K562 (cell line): Measurements from ENCODE around the gene GCSH. TPM values are rescaled to one million over a fixed set of nuclear protein-coding genes. Genes with fewer than 3 reads are reported as not detected.

Experiments
- ARID4B ChIP-seq: sonication (generic); formaldehyde crosslinking; IDR thresholded peaks from 2 replicates; pipeline ENCODE4 v1.8.0; 2022; ENCODE audit warnings: mild to moderate bottlenecking, missing genetic modification reagents
- CUX1 ChIP-seq: fragments of 200-800 bp; sonication (Bioruptor generic); IDR thresholded peaks from 2 replicates; pipeline ENCODE4 v1.6.1; 2016; ENCODE audit warnings: missing genetic modification characterization, missing compliant biosample characterization
- HMGN3 ChIP-seq: IDR thresholded peaks from 2 replicates; pipeline ENCODE4 v1.6.1; 2011; ENCODE audit warnings: borderline replicate concordance, low read depth, mild to moderate bottlenecking, mixed read lengths, low read length; ENCODE audit not compliant: insufficient read length; ENCODE audit errors: extremely low read depth
- MCM3 ChIP-seq: fragments of 450-650 bp; IDR thresholded peaks from 2 replicates; pipeline ENCODE4 v1.6.1; 2016
- NFIX ChIP-seq: fragments of 250-450 bp; sonication (Bioruptor Pico); IDR thresholded peaks from 2 replicates; pipeline ENCODE4 v1.4.0; 2020; ENCODE audit warnings: low read depth, mild to moderate bottlenecking, moderate library complexity
- PHF8 ChIP-seq: fragments of 200-600 bp; sonication (generic); IDR thresholded peaks from 2 replicates; pipeline ENCODE4 v1.6.1; 2012; ENCODE audit warnings: mixed run types, mild to moderate bottlenecking, inconsistent platforms, low read length, moderate library complexity, borderline replicate concordance
- RBBP5 ChIP-seq: fragments of 200-600 bp; sonication (generic); IDR thresholded peaks from 2 replicates; pipeline ENCODE4 v1.6.1; 2012; ENCODE audit warnings: borderline replicate concordance, mild to moderate bottlenecking, low read length, control low read depth, inconsistent platforms; ENCODE audit not compliant: insufficient read depth, poor library complexity, severe bottlenecking
- SMAD4 ChIP-seq: fragments of 250-450 bp; sonication (Bioruptor Pico); conservative IDR thresholded peaks from 2 replicates; pipeline ENCODE4 v1.8.0; 2021; ENCODE audit warnings: inconsistent platforms, mild to moderate bottlenecking, moderate library complexity
- STAT5B ChIP-seq: fragments of 250-450 bp; sonication (Bioruptor Pico); IDR thresholded peaks from 2 replicates; pipeline ENCODE4 v1.8.0; 2021; ENCODE audit warnings: mild to moderate bottlenecking, inconsistent platforms
- TEAD1 ChIP-seq, 2 experiments: fragments of 450-650 bp in 1 of 2; sonication (generic) in 1 of 2; formaldehyde crosslinking; IDR thresholded peaks; 2 replicates each; pipeline versions ENCODE4 v1.4.0 to v1.8.0; 2020 to 2022; ENCODE audit warnings: mild to moderate bottlenecking in 2 of 2, missing genetic modification reagents in 1 of 2
- THAP12 ChIP-seq: fragments of 250-450 bp; sonication (Bioruptor Pico); IDR thresholded peaks from 2 replicates; pipeline ENCODE4 v1.9.0; 2021; ENCODE audit warnings: mild to moderate bottlenecking, inconsistent platforms
- ZNF239 ChIP-seq: fragments of 250-450 bp; sonication (Bioruptor Pico); IDR thresholded peaks from 2 replicates; pipeline ENCODE4 v1.4.0; 2020; ENCODE audit warnings: mild to moderate bottlenecking
- ZNF354B ChIP-seq: fragments of 250-450 bp; sonication (Bioruptor Pico); IDR thresholded peaks from 2 replicates; pipeline ENCODE4 v1.4.0; 2020
- polyA plus RNA-seq, 8 experiments: library from polyadenylated mRNA; depleted of rRNA in 4 of 8; stranded (reverse) in 5 of 8; unstranded in 3 of 8; fragments of >200 nt; fragmentation: Nextera tagmentation in 2 of 8; fragmentation: Illumina TruSeq in 1 of 8; extraction: Ambion mirVana in 2 of 8; extraction: Trizol in 1 of 8; gene quantifications; 2 replicates each; pipeline versions ENCODE4 v1.2.1 to v1.2.3, GENCODE V29; 2011 to 2014; ENCODE audit warnings: inconsistent platforms in 1 of 8, missing spikeins in 1 of 8
- total RNA-seq, 7 experiments: library from RNA; depleted of rRNA in 6 of 7; stranded (reverse); fragments of >200 nt in 6 of 7; fragmentation: Illumina TruSeq in 2 of 7; extraction: Trizol in 2 of 7; gene quantifications; 2 replicates each; pipeline versions ENCODE4 v1.2.1 to v1.2.3, GENCODE V29; 2011 to 2021; ENCODE audit warnings: low replicate concordance in 1 of 7

The GCSH gene
- total and polyA plus RNA-seq, 9 of the 15 experiments (the other 6 are each of a cell fraction or from before 2014, with no cell fraction given), result 35.0 to 121 (median 89.0) TPM

- TF ChIP-seq PHF8 (peak; percentile 96), ZNF239 (no peak), THAP12 (CRISPR knock-in tag) (peak; percentile 57; the same call in 1 of the 2 replicates), SMAD4 (CRISPR knock-in tag) (peak; percentile 80), TEAD1 (CRISPR knock-in tag; IDR thresholded peaks at IDR 0.05) (0 out of 4 replicates have a peak, but pooled peaks have one; percentile 34 to 48), RBBP5 (peak; percentile 83), STAT5B (no peak), MCM3 (no peak), NFIX (CRISPR knock-in tag) (no peak; the same call in 1 of the 2 replicates), CUX1 (CRISPR knock-in tag) (no peak), HMGN3 (peak; percentile 68), ARID4B (CRISPR knock-in tag) (peak; percentile 98), ZNF354B (no peak)
These were observed 18.9 kb downstream of the GCSH start, which contains the start of gene C16orf46 (continued) for GRCh38 chr16:81077076-81077940.
